MG63 (cell line): ENCODE results near the gene ZNF474. TPM values are rescaled to one million over a fixed set of nuclear protein-coding genes. Genes with fewer than 3 reads are reported as not detected.

Source experiments
- DNase-seq: peaks from one replicate; pipeline ENCODE4 v3.0.0-alpha.2; 2020
- H3K27me3 ChIP-seq: fragments of 250-450 bp; sonication (Bioruptor Pico); 2 replicates; pipeline ENCODE4 v1.5.1; 2020; ENCODE audit warnings: mild to moderate bottlenecking, moderate library complexity
- H3K36me3 ChIP-seq: fragments of 250-450 bp; sonication (Bioruptor Pico); 2 replicates; pipeline ENCODE4 v1.5.1; 2020; ENCODE audit warnings: mild to moderate bottlenecking, moderate library complexity
- H3K4me3 ChIP-seq: fragments of 250-450 bp; sonication (Bioruptor Pico); 2 replicates; pipeline ENCODE4 v1.5.1; 2020; ENCODE audit warnings: mild to moderate bottlenecking, moderate library complexity
- H3K9me3 ChIP-seq: fragments of 250-450 bp; sonication (Bioruptor Pico); 2 replicates; pipeline ENCODE4 v1.5.1; 2020; ENCODE audit warnings: mild to moderate bottlenecking, moderate library complexity
- total RNA-seq: library from RNA; depleted of rRNA; stranded (reverse); fragments of >200 nt; shearing (Covaris generic); gene quantifications from 2 replicates; pipeline ENCODE4 v1.2.3, GENCODE V29; 2014; ENCODE audit warnings: low replicate concordance

Gene ZNF474
- total RNA-seq, 1 experiment from 2014 or later, result 0.20 TPM

- Histone ChIP-seq H3K9me3 (no peaks in the 10 kb centered on the region), H3K27me3 (no peaks in the 10 kb centered on the region), H3K36me3 (no peaks in the 10 kb centered on the region), H3K4me3 (no peak overlapping the region)
- DNase-seq, result peak; percentile 56
Observed at GRCh38 chr5:122142480-122143164, 13.3 kb downstream of the ZNF474 start.

- DNase-seq, result no peak
- no peak overlapping the region for H3K4me3 ChIP-seq
- no peaks in the 10 kb centered on the region for H3K36me3 ChIP-seq
- H3K27me3 ChIP-seq, result no peaks in the 10 kb centered on the region
- H3K9me3 ChIP-seq, result no peaks in the 10 kb centered on the region
Observed at GRCh38 chr5:122144236-122144635, 14.9 kb downstream of the ZNF474 start.

GRCh38 chr5:122145906-122146305, 16.6 kb downstream of the ZNF474 start:
- no peaks in the 10 kb centered on the region for H3K9me3 ChIP-seq
- H3K36me3 ChIP-seq, result no peaks in the 10 kb centered on the region
- no peak overlapping the region for H3K4me3 ChIP-seq
- DNase-seq, result no peak
- H3K27me3 ChIP-seq, result no peaks in the 10 kb centered on the region

DNA sequence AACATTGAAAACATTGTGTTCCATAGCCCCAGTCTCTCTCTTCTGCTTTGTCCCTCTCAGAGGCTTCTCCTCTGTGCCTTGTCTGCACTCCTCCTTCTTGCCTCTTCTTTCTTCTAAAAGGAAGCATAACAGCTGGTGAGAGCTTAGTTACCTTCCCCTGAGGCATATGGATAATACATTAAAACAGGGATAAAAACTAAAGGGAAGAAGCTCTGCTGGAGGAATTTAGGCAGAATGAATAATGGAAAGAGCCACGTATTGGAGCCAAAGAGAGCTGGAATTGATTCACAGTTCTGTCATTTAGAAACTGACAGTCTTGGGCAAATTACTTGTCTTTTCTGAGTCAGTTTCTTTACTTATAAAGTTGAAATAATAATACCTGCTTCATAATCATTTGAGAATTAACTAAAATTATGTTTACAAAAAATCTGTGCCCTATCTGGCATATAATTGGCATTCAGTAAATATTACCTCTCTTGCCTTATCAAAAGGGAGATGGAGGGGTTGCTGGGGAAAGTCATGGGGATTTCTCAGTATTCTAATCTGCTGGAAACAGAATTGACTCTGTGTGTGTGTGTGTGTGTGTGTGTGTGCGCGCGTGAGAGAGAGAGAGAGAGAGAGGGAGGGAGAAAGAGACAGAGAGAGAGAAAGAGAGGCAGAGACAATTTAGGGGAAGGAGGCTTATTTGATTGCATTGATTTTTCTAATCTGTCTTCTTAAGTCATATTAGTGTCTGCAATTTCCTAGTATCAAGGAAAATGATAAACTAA, 20.2 kb downstream of the ZNF474 start:
- Histone ChIP-seq H3K9me3 (no peaks in the 10 kb centered on the region), H3K27me3 (no peaks in the 10 kb centered on the region)

GRCh38 chr5:122150215-122150614, 20.9 kb downstream of the ZNF474 start:
- no peak for DNase-seq
- H3K9me3 ChIP-seq, result no peaks in the 10 kb centered on the region
- no peak overlapping the region for H3K4me3 ChIP-seq
- no peaks in the 10 kb centered on the region for H3K27me3 ChIP-seq
- no peaks in the 10 kb centered on the region for H3K36me3 ChIP-seq

More for the DNA sequence above, 20.2 kb downstream of the ZNF474 start:
- no peak overlapping the region for H3K4me3 ChIP-seq
- DNase-seq, result no peak
- H3K36me3 ChIP-seq, result no peaks in the 10 kb centered on the region

- DNase-seq, result peak; percentile 87
- no peaks in the 10 kb centered on the region for H3K36me3 ChIP-seq
- no peaks in the 10 kb centered on the region for H3K9me3 ChIP-seq
- H3K4me3 ChIP-seq, result no peak overlapping the region
- no peaks in the 10 kb centered on the region for H3K27me3 ChIP-seq
Observed at GRCh38 chr5:122151640-122152039, 22.3 kb downstream of the ZNF474 start.

- DNase-seq, result peak; percentile 91
- H3K36me3 ChIP-seq, result no peaks in the 10 kb centered on the region
- no peaks in the 10 kb centered on the region for H3K9me3 ChIP-seq
- no peak overlapping the region for H3K4me3 ChIP-seq
- no peaks in the 10 kb centered on the region for H3K27me3 ChIP-seq
Observed at GRCh38 chr5:122152266-122152900, 23.0 kb downstream of the ZNF474 start.

DNA sequence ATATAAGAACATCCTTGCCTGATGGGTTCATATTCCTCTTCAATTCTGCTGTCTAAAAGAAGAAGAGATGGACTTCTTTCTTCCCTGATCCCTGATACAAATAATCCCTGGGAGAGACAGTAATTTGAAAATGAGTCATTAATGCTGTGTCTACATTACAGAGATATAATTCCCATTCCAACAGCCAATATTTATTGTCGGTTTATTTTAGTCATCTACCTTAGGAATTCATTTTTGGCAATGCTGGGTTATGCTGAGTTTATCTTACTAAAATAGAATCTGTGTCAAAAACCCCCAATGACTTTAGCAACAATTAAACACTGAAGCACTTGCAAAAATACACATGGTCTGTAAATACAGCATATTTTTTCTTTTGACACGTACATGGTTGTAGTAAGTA, 23.9 kb downstream of the ZNF474 start:
- Histone ChIP-seq H3K27me3 (no peaks in the 10 kb centered on the region), H3K9me3 (no peaks in the 10 kb centered on the region), H3K4me3 (no peak overlapping the region), H3K36me3 (no peaks in the 10 kb centered on the region)
- DNase-seq, result no peak

GRCh38 chr5:122153774-122154173, 24.4 kb downstream of the ZNF474 start:
- Histone ChIP-seq H3K36me3 (no peaks in the 10 kb centered on the region), H3K4me3 (no peak overlapping the region), H3K27me3 (no peaks in the 10 kb centered on the region), H3K9me3 (no peaks in the 10 kb centered on the region)
- no peak for DNase-seq

GRCh38 chr5:122154491-122154890, 25.1 kb downstream of the ZNF474 start:
- H3K9me3 ChIP-seq, result no peaks in the 10 kb centered on the region
- DNase-seq, result no peak
- H3K4me3 ChIP-seq, result no peak overlapping the region
- H3K27me3 ChIP-seq, result no peaks in the 10 kb centered on the region
- H3K36me3 ChIP-seq, result no peaks in the 10 kb centered on the region

DNA sequence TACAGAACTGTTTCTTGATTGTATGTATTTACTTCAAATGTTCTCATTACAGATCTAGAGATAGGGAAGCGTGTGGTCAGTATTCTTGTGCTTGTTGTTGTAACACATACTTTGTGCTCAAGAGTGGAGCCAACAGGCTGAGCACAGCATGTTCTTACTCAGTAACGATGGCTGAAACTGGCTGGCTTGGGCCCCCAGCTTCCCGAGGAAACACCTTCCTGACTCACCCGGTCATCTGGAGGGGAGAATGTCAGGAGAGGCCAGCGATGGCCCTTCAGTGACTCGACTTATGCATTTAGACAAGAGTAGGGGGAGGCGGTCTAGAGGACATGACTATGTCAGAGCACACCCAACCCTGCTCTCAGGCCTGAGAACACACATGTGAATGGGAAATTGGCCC, 25.6 kb downstream of the ZNF474 start:
- no peaks in the 10 kb centered on the region for H3K27me3 ChIP-seq
- no peaks in the 10 kb centered on the region for H3K36me3 ChIP-seq
- H3K9me3 ChIP-seq, result no peaks in the 10 kb centered on the region
- H3K4me3 ChIP-seq, result no peak overlapping the region
- DNase-seq, result peak; percentile 72

DNA sequence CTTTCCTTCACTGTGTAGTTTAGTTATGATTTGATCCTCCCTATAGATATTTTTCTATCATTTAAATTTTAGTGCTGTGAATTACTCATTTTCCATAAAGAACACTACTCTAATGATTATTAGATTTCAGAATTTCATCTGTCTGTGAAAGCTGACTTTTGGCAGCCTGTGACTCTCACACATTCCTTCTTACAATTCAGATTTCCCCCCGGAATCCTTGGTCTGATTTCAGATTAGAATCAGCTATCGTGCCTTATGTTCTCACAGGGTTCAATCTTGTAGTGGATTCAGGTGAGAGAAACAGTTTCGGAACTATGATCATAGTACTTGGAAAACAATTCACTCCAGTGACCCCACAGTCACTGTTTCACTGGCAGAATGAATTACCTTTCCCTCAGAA, 26.2 kb downstream of the ZNF474 start:
- H3K9me3 ChIP-seq, result no peaks in the 10 kb centered on the region
- no peaks in the 10 kb centered on the region for H3K27me3 ChIP-seq
- H3K4me3 ChIP-seq, result no peak overlapping the region
- no peak for DNase-seq
- no peaks in the 10 kb centered on the region for H3K36me3 ChIP-seq

DNA sequence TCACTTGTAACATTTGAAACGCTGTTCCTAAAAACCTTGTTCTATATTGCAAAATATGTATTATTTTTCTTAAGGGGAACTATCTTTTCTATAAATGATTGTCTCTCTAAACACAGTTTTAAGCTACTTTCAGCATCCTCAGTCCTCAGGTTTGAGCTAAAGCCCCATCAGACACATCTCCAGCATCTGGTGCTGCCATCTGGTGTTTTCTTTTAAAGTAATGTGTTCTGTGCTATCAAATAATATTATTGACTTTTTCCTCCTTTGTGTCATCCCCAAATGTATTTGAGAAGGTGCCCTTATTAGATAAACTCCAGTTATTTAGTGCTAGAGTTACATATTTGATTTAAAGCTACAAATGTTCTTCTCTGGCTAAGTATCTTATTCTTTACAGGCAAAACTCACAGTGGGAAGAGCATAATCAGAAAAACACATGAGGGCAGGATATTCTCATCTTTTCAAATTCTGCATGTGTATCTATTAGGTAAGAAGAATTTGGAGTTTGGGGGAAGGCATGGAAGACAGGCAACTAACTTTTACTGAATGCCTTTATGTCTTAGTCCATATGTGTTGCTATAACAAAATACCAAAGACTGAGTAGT, 27.5 kb downstream of the ZNF474 start:
- H3K9me3 ChIP-seq, result no peaks in the 10 kb centered on the region
- DNase-seq, result no peak
- no peak overlapping the region for H3K4me3 ChIP-seq
- H3K36me3 ChIP-seq, result no peaks in the 10 kb centered on the region
- H3K27me3 ChIP-seq, result no peaks in the 10 kb centered on the region

DNA sequence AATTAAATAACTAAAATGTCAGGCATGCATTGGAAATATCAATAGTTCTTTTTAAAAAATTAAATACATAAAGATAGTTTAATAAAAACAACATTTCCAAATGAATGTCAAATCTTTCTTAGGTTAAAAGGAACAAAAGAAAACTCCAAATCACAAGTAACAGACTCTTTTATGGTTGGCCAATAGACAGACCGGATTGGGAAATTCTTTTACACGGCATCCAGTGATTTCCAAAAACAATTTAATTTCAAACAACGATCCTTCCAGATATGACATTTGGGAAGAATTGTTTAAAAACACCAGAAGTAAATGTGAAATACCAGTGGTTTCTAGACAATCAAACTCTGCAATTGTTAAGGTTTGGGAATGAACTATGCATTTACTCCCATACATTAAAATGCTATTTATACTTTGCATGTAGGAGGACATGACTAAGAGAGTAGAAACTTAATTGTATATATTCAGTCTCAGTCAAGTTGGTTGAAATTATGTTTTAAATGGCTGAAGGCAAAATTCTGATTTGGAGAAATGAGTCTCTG, 32.8 kb downstream of the ZNF474 start:
- DNase-seq, result no peak
- no peaks in the 10 kb centered on the region for H3K9me3 ChIP-seq
- H3K4me3 ChIP-seq, result no peak overlapping the region
- no peaks in the 10 kb centered on the region for H3K27me3 ChIP-seq
- H3K36me3 ChIP-seq, result no peaks in the 10 kb centered on the region

- Histone ChIP-seq H3K9me3 (no peaks in the 10 kb centered on the region), H3K36me3 (no peaks in the 10 kb centered on the region), H3K4me3 (no peak overlapping the region), H3K27me3 (no peaks in the 10 kb centered on the region)
- peak; percentile 92 for DNase-seq
Observed at GRCh38 chr5:122163121-122164069, 34.0 kb downstream of the ZNF474 start.

DNA sequence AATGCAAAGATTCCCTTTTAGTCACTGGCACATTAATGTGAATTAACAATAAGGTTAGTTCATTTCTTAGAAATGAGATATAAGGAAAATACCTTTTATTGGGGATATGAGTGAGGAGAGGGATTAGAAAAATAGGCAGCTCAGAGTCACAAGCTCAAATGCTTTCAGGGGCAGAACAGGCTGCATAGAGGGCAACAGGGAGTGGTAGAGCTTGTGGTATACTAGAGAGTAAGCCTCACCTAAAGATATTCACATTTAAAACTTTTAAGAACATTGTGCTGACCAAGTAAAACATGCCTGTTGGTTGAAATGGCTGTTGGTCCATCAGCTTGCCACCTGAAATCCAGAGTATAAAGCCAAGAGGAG, 34.7 kb downstream of the ZNF474 start:
- no peak for DNase-seq
- H3K36me3 ChIP-seq, result no peaks in the 10 kb centered on the region
- no peaks in the 10 kb centered on the region for H3K9me3 ChIP-seq
- H3K4me3 ChIP-seq, result no peak overlapping the region
- no peaks in the 10 kb centered on the region for H3K27me3 ChIP-seq
